ENCODE data around the gene ZNF692.

DNA sequence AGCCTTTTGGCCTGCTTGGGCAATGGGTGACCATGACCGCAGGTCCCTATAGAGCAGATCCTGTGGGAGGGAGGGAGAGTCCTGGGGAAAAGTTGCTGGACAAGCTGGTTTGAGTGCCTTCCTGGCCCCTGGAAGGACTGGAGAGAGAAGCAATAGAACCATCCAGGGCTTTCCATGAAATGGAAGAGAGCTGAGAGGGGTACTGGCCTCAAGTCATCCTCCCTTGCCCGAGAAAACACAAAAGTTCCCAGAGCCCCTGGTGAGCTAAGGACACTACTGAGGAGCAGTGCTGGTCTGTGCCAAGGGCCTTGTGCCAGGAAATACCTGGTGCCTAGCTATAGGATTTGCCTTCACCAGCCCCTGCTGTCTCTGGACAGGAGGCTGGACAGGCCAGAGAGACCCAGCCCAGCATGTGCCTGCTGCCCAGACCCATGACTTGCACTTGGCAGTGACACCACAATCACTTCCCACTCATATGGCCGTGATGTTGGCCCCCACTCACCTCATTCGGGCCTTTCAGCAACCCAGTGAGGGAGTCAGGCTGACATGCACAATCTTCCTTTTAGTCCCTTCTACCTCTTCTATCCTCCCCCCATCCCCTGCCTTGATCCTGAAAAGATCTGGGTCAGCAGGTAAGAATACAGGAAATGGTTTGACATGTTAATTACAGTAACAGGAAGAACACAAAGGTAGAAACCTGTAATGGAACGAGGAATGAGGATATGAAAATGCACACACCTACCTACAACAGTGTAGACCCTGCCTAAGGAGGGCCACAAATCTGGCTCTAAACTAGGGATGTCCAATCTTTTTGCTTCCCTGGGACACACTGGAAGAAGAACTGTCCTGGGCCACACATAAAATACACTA lies 40.1 kb downstream of the ZNF692 start:
- TF ChIP-seq, protein P1, sequence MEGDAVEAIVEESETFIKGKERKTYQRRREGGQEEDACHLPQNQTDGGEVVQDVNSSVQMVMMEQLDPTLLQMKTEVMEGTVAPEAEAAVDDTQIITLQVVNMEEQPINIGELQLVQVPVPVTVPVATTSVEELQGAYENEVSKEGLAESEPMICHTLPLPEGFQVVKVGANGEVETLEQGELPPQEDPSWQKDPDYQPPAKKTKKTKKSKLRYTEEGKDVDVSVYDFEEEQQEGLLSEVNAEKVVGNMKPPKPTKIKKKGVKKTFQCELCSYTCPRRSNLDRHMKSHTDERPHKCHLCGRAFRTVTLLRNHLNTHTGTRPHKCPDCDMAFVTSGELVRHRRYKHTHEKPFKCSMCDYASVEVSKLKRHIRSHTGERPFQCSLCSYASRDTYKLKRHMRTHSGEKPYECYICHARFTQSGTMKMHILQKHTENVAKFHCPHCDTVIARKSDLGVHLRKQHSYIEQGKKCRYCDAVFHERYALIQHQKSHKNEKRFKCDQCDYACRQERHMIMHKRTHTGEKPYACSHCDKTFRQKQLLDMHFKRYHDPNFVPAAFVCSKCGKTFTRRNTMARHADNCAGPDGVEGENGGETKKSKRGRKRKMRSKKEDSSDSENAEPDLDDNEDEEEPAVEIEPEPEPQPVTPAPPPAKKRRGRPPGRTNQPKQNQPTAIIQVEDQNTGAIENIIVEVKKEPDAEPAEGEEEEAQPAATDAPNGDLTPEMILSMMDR (IDR thresholded peaks at IDR 0.05; ENCODE audit: insufficient read depth, low read length, poor library complexity, severe bottlenecking) = no peak
- no peak for TF ChIP-seq EZH2phosphoT487 (conservative IDR thresholded peaks at IDR 0.05; ENCODE audit: low read length)

Measured in SU-DHL-6 (cell line).